Caco-2 (cell line): ENCODE data around the gene FGF2. TPM values are rescaled to one million over a fixed set of nuclear protein-coding genes. Genes with fewer than 3 reads are reported as not detected.

ENCODE experiments used
- BruUV-seq: library from RNA; stranded (reverse); fragments of 400-500 nt; replicated peaks from 2 replicates; lab custom pipeline; 2021; lab: Mats Ljungman, UMichigan
- CTCF ChIA-PET: fragments of 300-600 bp; sonication (Branson Sonifier 250); formaldehyde crosslinking; loops from one replicate; lab custom pipeline; 2022; ENCODE audit warnings: antibody characterized with exemption; lab: Charles Lee
- POLR2A ChIA-PET: fragments of 300-600 bp; sonication (Branson Sonifier 250); formaldehyde crosslinking; loops from one replicate; lab custom pipeline; 2022; ENCODE audit warnings: antibody characterized with exemption; lab: Charles Lee
- DNase-seq, 2 experiments: peaks; one replicate each; pipeline versions ENCODE4 v3.0.0 to v3.0.0-alpha.2; 2020 to 2022
- H3K27me3 ChIP-seq: replicated peaks from 2 replicates; pipeline ENCODE4 v1.6.0; 2011; ENCODE audit warnings: low read length; ENCODE audit not compliant: control insufficient read depth, insufficient read depth
- H3K36me3 ChIP-seq: 2 replicates; pipeline ENCODE4 v1.5.1; 2011; ENCODE audit warnings: low read length; ENCODE audit not compliant: control insufficient read depth, insufficient read depth
- H3K4me1 ChIP-seq: fragments of 250-450 bp; sonication (Bioruptor Pico); 2 replicates; pipeline ENCODE4 v1.5.1; 2020; ENCODE audit warnings: mild to moderate bottlenecking
- H3K4me3 ChIP-seq: 2 replicates; pipeline ENCODE4 v1.5.1; 2011; ENCODE audit warnings: low read depth, mild to moderate bottlenecking, control low read depth, low read length
- H3K9me3 ChIP-seq: fragments of 250-450 bp; sonication (Bioruptor Pico); 2 replicates; pipeline ENCODE4 v1.5.1; 2020; ENCODE audit warnings: mild to moderate bottlenecking, moderate library complexity
- H3K27ac Mint-ChIP-seq: one replicate; pipeline ENCODE4 v1.8.0; 2022; ENCODE audit warnings: mixed read lengths; ENCODE audit not compliant: unreplicated experiment
- H3K27me3 Mint-ChIP-seq: one replicate; pipeline ENCODE4 v1.8.0; 2022; ENCODE audit warnings: mixed read lengths; ENCODE audit not compliant: insufficient read depth, unreplicated experiment
- H3K36me3 Mint-ChIP-seq: one replicate; pipeline ENCODE4 v1.8.0; 2022; ENCODE audit warnings: mild to moderate bottlenecking, mixed read lengths; ENCODE audit not compliant: insufficient read depth, unreplicated experiment
- H3K4me1 Mint-ChIP-seq: one replicate; pipeline ENCODE4 v1.8.0; 2022; ENCODE audit warnings: low read depth, mixed read lengths; ENCODE audit not compliant: unreplicated experiment
- H3K4me3 Mint-ChIP-seq: one replicate; pipeline ENCODE4 v1.8.0; 2022; ENCODE audit warnings: mild to moderate bottlenecking, moderate library complexity, mixed read lengths; ENCODE audit not compliant: unreplicated experiment
- H3K9me3 Mint-ChIP-seq: one replicate; pipeline ENCODE4 v1.8.0; 2022; ENCODE audit warnings: mixed read lengths; ENCODE audit not compliant: unreplicated experiment
- intact Hi-C: fragments of 100-400 bp; cut with micrococcal nuclease; formaldehyde crosslinking; loops from one replicate; pipeline ENCODE4 v1.10.0; 2022; ENCODE audit not compliant: unreplicated experiment
- total RNA-seq: library from RNA; stranded (reverse); gene quantifications from 2 replicates; pipeline ENCODE4 v1.2.3, GENCODE V29; 2022
- TF ChIP-seq, protein P1 (sequence below), 2 experiments: fragments of 200-600 bp in 1 of 2; IDR thresholded peaks; 1 replicate in 1 of 2; 2 replicates in 1 of 2; pipeline versions ENCODE4 v1.5.1 to v1.8.0; 2011 to 2022; ENCODE audit warnings: antibody characterized with exemption in 1 of 2, control low read depth in 1 of 2, inconsistent platforms in 1 of 2, low read depth in 1 of 2, low read length in 1 of 2, mild to moderate bottlenecking in 1 of 2, moderate library complexity in 1 of 2; ENCODE audit not compliant: insufficient read depth in 1 of 2, severe bottlenecking in 1 of 2, unreplicated experiment in 1 of 2

The FGF2 gene
- total RNA-seq, 1 experiment from 2014 or later: 0.20 TPM

DNA sequence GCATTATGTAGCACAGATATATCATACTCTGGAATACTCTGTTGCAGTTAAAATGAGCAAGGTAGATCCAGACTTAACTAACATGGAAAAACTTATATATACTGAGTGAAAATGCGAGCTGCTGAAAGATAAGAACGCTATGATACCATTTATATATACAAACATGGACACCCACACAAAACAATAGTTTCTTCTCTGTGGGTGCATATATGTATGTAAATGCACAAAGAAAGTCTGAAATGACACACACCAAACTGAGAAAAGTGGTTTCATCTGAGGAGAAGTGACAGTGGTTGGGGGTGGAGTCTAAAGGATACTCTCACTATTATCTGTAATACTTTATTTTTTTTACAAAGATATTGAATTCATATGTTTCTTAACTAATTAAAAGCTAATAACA is 12.2 kb upstream of the FGF2 start:
- intact Hi-C loops: no loop called here
- H3K36me3 ChIP-seq: no peaks in the 10 kb centered on the region
- Mint-ChIP-seq H3K9me3 (no peaks in the 10 kb centered on the region), H3K4me3 (no peak overlapping the region), H3K27me3 (no peaks in the 10 kb centered on the region), H3K27ac (no peak overlapping the region), H3K36me3 (no peaks in the 10 kb centered on the region), H3K4me1 (no peaks in the 10 kb centered on the region)
- ChIA-PET POLR2A (interaction anchor here (0.7 kb wide), 1 partner anchor 70 kb away, joined by 5 read pairs; no protein-coding TSS in a partner anchor), CTCF (no interaction called here)
- no peak for DNase-seq
- no peaks in the 10 kb centered on the region for H3K27me3 ChIP-seq
- H3K9me3 ChIP-seq: no peaks in the 10 kb centered on the region
- TF ChIP-seq, protein P1, sequence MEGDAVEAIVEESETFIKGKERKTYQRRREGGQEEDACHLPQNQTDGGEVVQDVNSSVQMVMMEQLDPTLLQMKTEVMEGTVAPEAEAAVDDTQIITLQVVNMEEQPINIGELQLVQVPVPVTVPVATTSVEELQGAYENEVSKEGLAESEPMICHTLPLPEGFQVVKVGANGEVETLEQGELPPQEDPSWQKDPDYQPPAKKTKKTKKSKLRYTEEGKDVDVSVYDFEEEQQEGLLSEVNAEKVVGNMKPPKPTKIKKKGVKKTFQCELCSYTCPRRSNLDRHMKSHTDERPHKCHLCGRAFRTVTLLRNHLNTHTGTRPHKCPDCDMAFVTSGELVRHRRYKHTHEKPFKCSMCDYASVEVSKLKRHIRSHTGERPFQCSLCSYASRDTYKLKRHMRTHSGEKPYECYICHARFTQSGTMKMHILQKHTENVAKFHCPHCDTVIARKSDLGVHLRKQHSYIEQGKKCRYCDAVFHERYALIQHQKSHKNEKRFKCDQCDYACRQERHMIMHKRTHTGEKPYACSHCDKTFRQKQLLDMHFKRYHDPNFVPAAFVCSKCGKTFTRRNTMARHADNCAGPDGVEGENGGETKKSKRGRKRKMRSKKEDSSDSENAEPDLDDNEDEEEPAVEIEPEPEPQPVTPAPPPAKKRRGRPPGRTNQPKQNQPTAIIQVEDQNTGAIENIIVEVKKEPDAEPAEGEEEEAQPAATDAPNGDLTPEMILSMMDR (IDR thresholded peaks at IDR 0.05; ENCODE audit: insufficient read depth in 1 of 2, low read depth in 1 of 2, low read length in 1 of 2, severe bottlenecking in 1 of 2, unreplicated experiment in 1 of 2): no peak
- no peak overlapping the region for H3K4me3 ChIP-seq
- no TSS peak for BruUV-seq
- H3K4me1 ChIP-seq: peaks cover 4% of the 10 kb centered on the region; the same call in 1 of the 2 replicates

GRCh38 chr4:122815248-122815647 is 11.4 kb upstream of the FGF2 start:
- Mint-ChIP-seq H3K36me3 (no peaks in the 10 kb centered on the region), H3K27ac (no peak overlapping the region), H3K9me3 (no peaks in the 10 kb centered on the region), H3K4me3 (no peak overlapping the region), H3K27me3 (no peaks in the 10 kb centered on the region), H3K4me1 (no peaks in the 10 kb centered on the region)
- Histone ChIP-seq H3K9me3 (no peaks in the 10 kb centered on the region), H3K27me3 (no peaks in the 10 kb centered on the region), H3K4me3 (no peak overlapping the region), H3K36me3 (no peaks in the 10 kb centered on the region), H3K4me1 (peaks cover 4% of the 10 kb centered on the region; the same call in 1 of the 2 replicates)
- POLR2A ChIA-PET: interaction anchor here (0.7 kb wide), 1 partner anchor 71 kb away, joined by 5 read pairs; no protein-coding TSS in a partner anchor
- DNase-seq: no peak
- intact Hi-C loops: no loop called here
- CTCF ChIA-PET: no interaction called here
- TF ChIP-seq, protein P1 (IDR thresholded peaks at IDR 0.05; ENCODE audit: insufficient read depth in 1 of 2, low read depth in 1 of 2, low read length in 1 of 2, severe bottlenecking in 1 of 2, unreplicated experiment in 1 of 2): no peak
- no TSS peak for BruUV-seq

GRCh38 chr4:122816476-122816875 is 10.2 kb upstream of the FGF2 start:
- CTCF ChIA-PET: no interaction called here
- no peak for DNase-seq

More at GRCh38 chr4:122816476-122816875, 10.2 kb upstream of the FGF2 start:
- H3K27ac Mint-ChIP-seq: no peak overlapping the region
- Histone ChIP-seq H3K36me3 (no peaks in the 10 kb centered on the region), H3K4me3 (no peak overlapping the region), H3K27me3 (no peaks in the 10 kb centered on the region), H3K9me3 (no peaks in the 10 kb centered on the region), H3K4me1 (peaks cover 4% of the 10 kb centered on the region; the same call in 1 of the 2 replicates)
- POLR2A ChIA-PET: no interaction called here
- intact Hi-C loops: no loop called here
- TF ChIP-seq, protein P1 (IDR thresholded peaks at IDR 0.05; ENCODE audit: insufficient read depth in 1 of 2, low read depth in 1 of 2, low read length in 1 of 2, severe bottlenecking in 1 of 2, unreplicated experiment in 1 of 2): no peak
- no peaks in the 10 kb centered on the region for H3K9me3 Mint-ChIP-seq
- BruUV-seq: no TSS peak
- H3K27me3 Mint-ChIP-seq: no peaks in the 10 kb centered on the region
- no peaks in the 10 kb centered on the region for H3K4me1 Mint-ChIP-seq
- H3K4me3 Mint-ChIP-seq: no peak overlapping the region
- H3K36me3 Mint-ChIP-seq: no peaks in the 10 kb centered on the region
